ENCODE measurements around the gene SPRYD3.

The SPRYD3 gene

GRCh38 chr12:53077030-53077429 lies 2.2 kb downstream of the SPRYD3 start:
- no peak for DNase-seq

GRCh38 chr12:53076461-53076860 lies 2.7 kb downstream of the SPRYD3 start:
- DNase-seq = no peak

DNA sequence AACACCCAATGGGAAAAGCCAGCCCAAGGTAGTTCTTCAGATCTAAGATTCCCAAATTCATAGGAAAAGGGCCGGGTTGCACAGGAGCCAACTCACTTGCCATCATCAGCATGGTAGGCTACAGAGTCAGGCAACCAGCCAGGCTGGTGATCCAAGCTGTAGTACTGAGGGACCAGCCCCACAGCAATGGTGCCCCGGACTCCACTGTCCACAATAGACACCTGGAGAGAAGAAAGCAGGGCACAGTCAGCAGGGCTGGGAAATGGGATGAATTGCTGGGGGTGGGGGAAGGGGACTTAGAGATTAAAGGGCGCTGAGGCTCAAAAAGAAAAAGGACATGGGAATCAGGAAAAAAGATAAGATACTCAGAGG lies 4.2 kb downstream of the SPRYD3 start:
- DNase-seq = no peak

DNA sequence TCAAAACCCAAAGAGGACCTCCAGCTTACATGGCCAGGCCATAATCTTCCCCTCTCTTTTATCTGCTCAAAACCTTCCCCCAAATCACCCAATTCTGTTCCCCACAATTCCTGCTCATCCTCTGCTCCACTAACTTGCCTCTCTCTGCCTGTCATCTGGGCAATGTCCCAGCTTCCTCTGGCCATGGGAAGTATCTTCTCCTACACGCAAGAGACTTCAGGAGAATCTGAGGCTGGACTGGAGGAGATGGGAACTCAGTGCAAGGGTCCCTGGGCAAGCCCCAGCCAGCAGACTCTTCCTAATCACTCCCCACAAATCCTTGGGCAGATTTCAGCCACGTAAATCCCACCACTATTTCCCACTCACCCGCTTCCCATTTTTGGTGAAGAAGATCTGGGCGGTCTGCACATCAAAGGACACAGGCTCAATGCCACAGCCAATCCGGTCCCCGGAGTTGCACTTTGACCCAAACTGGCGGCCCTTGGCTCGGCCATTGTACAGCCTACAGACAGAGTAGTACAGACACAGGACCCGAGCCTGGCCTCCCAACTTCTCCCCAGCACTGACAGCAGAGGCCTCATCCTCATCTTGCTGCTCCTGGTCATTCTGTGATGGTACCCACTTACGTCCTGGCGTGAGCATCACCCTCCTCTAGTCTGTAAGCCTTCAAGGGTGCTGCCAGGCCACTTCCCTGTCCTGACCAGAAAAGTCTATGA lies 4.7 kb downstream of the SPRYD3 start:
- no peak for DNase-seq

DNA sequence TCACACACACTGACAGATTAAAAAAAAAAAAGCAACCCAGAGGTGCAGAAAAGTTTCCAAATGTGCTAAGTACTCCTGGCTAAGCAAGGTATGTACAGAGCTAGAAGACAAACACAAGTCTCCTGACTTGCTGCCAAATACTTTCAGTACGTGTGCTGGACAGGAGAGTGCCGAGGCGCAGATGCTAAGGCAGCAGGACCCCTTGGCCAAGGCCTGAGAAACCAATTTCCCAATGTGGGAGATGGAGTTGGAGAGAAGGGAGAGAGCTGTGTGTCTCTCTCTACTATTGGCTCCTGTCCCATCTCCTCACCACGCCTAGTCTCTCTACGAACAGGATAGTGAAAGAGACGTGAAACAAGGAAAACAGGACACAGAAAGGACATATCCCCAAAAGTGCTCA lies 5.3 kb downstream of the SPRYD3 start:
- no peak for DNase-seq

DNA sequence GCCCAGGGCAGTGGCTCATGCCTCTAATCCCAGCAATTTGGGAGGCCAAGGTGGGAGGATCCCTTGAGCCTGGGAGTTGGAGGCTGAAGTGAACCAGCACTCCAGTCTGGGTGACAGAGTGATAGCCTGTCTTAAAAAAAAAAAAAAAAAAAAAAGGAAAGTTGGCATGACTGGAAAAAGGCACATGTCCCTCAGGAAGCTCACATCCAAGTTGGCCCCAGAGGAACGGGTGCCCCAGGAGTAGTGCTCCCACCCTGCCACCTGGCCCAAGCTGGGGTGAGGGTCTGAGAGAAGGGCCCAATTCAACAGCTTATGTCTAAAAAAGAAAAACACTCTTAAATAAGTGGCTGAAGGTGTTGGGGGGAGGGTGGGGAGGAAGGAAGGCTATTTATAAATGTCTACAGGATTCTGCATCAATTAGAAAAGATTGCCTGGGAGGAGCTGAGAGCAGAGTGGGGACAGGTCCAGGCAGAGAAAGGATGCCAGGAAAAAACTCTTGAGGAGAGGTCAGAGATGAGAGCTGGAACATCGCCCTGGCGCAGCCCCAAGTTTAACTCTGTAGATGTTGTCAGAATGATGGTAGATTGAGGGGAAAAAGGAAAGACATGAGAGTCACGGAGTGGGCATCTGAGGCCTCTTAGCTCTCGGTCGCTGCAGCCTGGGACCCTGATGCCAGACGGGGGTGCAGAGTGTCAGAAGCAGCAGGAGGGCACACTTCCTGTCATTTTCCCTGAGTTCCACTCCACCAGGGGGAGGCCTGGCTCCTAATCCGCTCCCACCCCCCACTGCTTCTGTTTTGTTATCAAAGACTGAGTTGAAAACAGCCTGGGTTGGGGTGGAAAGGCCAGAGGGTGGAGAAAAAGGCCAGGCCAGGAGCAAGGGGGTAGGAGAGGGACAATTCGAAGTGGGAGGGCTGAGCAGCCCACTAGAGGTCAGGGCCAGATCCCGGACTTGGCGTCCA lies 7.3 kb downstream of the SPRYD3 start:
- DNase-seq = no peak

GRCh38 chr12:53070877-53071492 lies 8.2 kb downstream of the SPRYD3 start:
- no peak for DNase-seq

DNA sequence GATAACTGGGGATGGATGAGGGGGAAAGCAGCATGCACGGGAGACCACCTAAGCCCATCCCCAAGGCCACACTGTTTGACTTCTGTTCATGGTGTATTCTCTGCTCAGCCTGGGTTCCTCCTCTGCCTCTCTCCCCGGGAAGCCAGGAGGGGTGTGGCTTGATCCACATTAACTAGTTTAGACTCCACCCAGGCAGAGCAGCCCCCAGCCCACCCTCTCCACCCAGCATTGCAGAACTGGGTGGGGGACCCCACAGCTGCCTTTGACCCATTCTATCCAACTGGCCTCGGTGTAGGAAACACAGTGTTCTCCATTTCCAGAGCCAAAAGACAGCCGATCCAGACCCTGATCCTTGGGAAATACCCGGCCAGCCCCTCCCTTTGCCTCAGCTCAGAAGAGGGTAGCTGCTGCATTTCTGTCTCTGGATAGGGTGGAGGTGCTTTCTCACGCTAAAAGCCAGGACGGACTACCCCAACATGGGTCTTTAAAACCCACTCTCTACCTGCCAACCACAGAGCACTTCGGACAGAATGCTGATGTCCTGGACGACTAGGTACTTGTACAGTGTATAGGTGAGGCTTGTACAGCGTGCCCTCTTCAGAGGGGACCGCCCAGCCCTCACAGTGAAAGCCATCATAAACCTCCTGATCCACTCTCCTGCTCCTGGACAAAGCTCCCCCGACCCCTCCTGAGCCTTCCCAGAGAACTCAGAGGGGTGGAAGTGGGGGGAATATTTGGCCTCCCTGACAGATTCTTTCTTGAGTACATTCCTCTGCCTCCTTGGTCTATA lies 9.4 kb downstream of the SPRYD3 start:
- DNase-seq = no peak

GRCh38 chr12:53068811-53069585 lies 10.2 kb downstream of the SPRYD3 start:
- DNase-seq = no peak

DNA sequence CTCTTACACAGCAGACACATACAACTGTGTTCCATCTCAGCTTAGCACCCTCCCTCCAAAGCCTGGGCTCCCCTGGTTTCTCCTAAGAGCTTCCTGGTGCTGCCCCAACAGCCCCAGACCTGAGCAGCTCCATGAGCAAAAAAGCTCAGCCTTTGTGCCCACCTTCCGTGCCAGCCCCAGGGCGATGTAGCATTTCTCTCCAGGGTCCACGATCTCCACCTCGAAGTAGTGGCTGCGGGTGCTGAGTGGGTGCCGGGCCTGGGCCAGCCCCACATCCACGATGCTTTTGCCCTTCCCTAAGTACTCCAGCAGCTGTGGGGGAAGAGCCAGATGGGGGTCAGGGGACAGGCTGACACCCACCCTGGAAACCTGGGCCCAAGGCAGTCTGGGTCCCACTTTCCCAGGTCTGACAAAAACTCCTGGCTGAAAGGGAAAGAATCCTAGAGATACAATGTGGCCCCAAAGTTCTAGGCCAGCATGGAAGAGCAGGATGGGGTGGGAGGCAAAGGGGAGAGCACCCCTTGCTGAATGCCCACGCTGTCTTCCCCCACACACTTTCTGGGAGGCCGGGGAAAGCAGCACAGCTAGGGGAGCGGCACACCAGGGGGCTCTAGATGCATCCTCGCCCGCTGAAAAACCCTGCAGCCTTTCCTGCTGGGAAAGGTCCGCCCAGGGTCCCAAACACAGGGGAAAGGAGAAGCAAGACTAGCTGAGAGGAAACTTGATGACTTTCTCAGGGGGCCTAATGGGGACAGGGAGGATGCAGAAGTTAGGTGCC lies 11.0 kb downstream of the SPRYD3 start:
- no peak for DNase-seq

DNA sequence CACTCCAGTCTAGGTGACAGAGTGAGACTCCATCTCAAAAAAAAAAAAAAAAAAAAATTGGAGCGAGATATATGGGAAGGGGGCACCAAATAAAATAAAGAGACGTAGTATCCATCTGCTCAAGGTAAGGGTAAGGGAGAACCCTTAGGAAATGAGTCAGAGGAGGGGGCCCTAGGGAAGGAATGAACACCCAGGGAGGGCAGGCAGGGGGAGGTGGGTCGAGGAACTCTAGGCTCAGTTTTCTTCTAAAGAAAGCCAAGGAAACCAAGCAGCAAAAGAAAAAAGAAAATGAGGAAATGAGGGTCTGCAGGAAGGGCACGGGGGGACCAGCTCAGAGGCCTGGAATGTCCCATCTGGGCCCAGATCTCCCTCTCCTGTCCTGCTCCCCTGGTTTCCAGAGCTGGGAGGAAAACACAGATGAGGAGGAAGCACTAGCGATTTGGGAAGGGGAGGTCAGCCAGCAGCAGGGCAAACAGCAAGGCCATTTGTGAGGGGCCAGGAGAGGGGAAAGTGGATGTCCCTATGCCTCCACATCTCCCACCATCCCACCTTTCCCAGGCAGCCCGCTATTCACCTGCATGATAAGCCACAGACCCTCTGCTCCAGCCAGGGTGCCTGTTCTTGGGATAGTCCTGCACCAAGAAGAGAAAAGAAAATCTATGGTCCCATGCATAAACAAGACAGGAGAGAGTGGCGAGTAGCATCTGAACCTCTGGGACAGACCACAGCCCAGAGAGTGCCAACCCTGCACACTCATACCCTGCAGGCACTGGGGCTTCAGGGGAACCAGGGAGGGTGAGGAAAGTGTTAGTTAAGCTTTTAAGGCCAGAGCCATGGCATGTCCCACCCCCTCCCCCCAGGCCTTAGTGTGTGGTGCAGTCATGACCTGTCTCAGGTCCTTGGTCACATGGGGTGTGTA lies 11.9 kb downstream of the SPRYD3 start:
- no peak for DNase-seq

- DNase-seq = peak; percentile 71 to 88 (median 83)
Measured at GRCh38 chr12:53065975-53066931, 12.9 kb downstream of the SPRYD3 start.

GRCh38 chr12:53065470-53065869 lies 13.7 kb downstream of the SPRYD3 start:
- no peak for DNase-seq

DNA sequence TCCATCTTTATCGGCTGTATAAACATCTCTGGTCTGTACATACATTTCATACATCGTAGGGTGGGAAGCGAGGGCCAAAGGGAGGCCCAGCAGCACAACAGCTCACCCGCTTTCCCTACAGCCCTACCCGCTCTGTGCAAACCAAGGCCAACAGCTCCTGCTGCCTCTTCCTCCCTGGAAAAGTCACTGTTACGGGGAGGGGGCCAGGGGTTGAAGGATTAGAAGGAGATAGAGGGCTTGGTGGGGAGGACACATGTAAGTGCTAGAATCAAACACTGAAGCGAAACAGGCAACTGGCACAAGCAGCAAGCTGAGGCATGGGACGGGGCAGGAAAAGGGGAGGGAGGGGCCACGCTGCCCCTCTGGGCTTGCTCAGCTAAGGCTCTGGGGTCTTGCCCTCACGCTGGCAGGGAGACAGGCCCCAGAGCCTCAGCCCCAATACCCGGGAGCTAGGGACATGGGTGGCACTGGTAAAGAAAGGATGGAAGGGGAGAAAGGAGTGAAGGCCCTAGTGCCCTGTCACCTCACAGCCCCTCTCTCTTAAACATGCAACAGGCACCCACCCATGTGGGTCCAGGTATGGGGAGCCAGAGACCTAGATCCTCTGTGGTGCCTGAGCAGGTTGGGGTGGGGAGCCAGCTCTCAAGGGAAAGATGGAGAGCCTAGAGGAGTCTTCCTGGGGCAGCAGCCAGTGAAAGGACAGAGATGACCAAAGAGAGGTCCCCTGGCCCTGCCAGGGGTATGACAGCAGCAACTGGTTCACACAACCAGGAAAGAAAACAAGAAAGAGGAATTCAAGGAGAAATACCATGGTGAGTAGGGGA lies 14.4 kb downstream of the SPRYD3 start:
- no peak for DNase-seq

GRCh38 chr12:53063708-53064612 lies 15.2 kb downstream of the SPRYD3 start:
- DNase-seq = no peak

DNA sequence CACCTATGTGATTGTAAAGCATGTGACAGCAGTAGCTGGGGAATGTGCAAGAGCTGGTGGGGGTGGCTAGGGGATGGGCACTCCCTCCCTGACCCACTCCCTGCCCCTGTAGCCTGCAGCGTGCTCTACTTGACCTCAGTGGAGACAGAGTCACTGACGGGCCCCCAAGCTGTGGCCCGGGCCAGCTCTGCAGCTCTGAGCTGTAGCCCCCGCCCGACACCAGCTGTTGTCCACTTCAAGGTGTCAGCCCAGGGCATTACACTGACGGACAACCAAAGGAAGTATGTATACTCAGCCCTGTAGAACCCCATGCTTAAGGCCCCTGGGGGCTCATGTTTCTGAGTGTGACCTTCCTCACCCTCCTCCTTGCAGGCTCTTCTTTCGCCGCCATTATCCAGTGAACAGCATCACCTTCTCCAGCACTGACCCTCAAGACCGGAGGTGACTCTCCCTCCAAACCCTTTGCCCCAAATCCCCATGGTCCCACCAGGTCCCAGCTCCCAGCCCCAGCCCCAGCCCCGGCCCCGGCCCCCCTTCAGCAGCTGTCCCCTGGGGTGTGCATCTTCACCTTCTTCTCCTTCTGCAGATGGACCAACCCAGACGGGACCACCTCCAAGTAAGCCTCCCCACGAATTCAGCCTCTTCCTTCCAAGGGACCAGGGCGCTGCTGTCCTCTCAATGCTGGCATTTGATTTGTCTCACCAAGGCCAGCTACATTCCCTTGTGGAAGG lies 16.0 kb downstream of the SPRYD3 start:
- no peak for DNase-seq

Data from suppressor macrophage (primary cell).